Gastrocnemius medialis (tissue), 4 donors: ENCODE measurements around the gene SEMA3A. TPM values are rescaled to one million over a fixed set of nuclear protein-coding genes. Genes with fewer than 3 reads are reported as not detected.

Source experiments
- ATAC-seq, 2 donors: fragments of 150-250 bp; one replicate each; pipeline ENCODE4 v1.9.1; 2016
- DNase-seq, 2 donors: peaks; one replicate each; pipeline ENCODE4 v3.0.0-alpha.2; 2019
- H3K27ac ChIP-seq, 4 donors: fragments of 200-600 bp; sonication (generic); 1 replicate in 1 of 4; 2 replicates in 3 of 4; pipeline ENCODE4 v1.5.1; 2016 to 2018; ENCODE audit warnings: mild to moderate bottlenecking in 2 of 4, moderate library complexity in 1 of 4
- H3K27me3 ChIP-seq, 3 donors: fragments of 200-600 bp; sonication (generic) in 2 of 3; 1 replicate in 1 of 3; 2 replicates in 2 of 3; pipeline versions ENCODE4 v1.5.1 to v1.6.0; 2016 to 2019; ENCODE audit warnings: mild to moderate bottlenecking in 1 of 3, moderate library complexity in 1 of 3
- H3K36me3 ChIP-seq, 2 donors: fragments of 200-600 bp; sonication (generic) in 1 of 2; one replicate each; pipeline ENCODE4 v1.5.1; 2017 to 2018
- H3K4me1 ChIP-seq, 2 donors: fragments of 200-600 bp; sonication (generic) in 1 of 2; one replicate each; pipeline ENCODE4 v1.5.1; 2016 to 2017; ENCODE audit warnings: mild to moderate bottlenecking in 2 of 2
- H3K4me3 ChIP-seq, 4 donors: fragments of 200-600 bp; sonication (generic) in 3 of 4; 1 replicate in 1 of 4; 2 replicates in 3 of 4; pipeline ENCODE4 v1.5.1; 2016 to 2019; ENCODE audit warnings: mild to moderate bottlenecking in 2 of 4
- H3K9me3 ChIP-seq, 3 donors: fragments of 200-600 bp; sonication (generic) in 2 of 3; 1 replicate in 1 of 3; 2 replicates in 2 of 3; pipeline ENCODE4 v1.5.1; 2016 to 2019
- CTCF ChIP-seq, 5 experiments: fragments of 450-650 bp in 3 of 5; fragments of 200-600 bp in 2 of 5; sonication (generic) in 2 of 5; IDR thresholded peaks in 4 of 5; conservative IDR thresholded peaks in 1 of 5; 1 replicate in 4 of 5; 2 replicates in 1 of 5; pipeline ENCODE4 v1.5.1; 2016 to 2019; ENCODE audit warnings: antibody characterized with exemption in 5 of 5, mild to moderate bottlenecking in 3 of 5, moderate library complexity in 3 of 5
- POLR2A ChIP-seq, 2 donors: fragments of 450-650 bp; IDR thresholded peaks; one replicate each; pipeline ENCODE4 v1.6.1; 2017; ENCODE audit warnings: antibody characterized with exemption in 2 of 2, mild to moderate bottlenecking in 2 of 2, moderate library complexity in 2 of 2
- in situ Hi-C, 4 donors: fragments of 200-750 bp; cut with MboI; loops; one replicate each; pipeline versions ENCODE4 v1.15.0 to v1.8.0; 2017; ENCODE audit warnings: low sequenced_read_pairs in 4 of 4
- intact Hi-C: fragments of 100-400 bp; cut with DNase I; formaldehyde crosslinking; loops from one replicate; pipeline ENCODE4 v1.15.1; 2023; ENCODE audit warnings: low total_unique reads
- total RNA-seq, 4 donors: library from RNA; depleted of rRNA; stranded (reverse); fragments of >200 nt; gene quantifications; one replicate each; pipeline versions ENCODE4 v1.1.0 to v1.2.3, GENCODE V29; 2016

The SEMA3A gene
- total RNA-seq, 4 donors from 2014 or later: 0.07 to 0.29 (median 0.13) TPM

GRCh38 chr7:84060760-84061261 is 133.8 kb downstream of the SEMA3A start:
- in situ Hi-C loops: no loop called here
- ATAC-seq (no peak), DNase-seq (no peak)
- Histone ChIP-seq H3K36me3 (no peaks in the 10 kb centered on the region), H3K27ac (no peak overlapping the region), H3K4me3 (no peak overlapping the region), H3K27me3 (no peaks in the 10 kb centered on the region), H3K4me1 (no peaks in the 10 kb centered on the region), H3K9me3 (no peaks in the 10 kb centered on the region)
- TF ChIP-seq CTCF (IDR thresholded peaks at IDR 0.05 in 4 of 5, conservative IDR thresholded peaks at IDR 0.05 in 1 of 5): no peak
- TF ChIP-seq POLR2A (IDR thresholded peaks at IDR 0.05): no peak
- intact Hi-C loops: no loop called here

- in situ Hi-C loops (no loop called here), intact Hi-C loops (no loop called here)
- H3K4me3 ChIP-seq: no peak overlapping the region
- H3K27ac ChIP-seq: no peak overlapping the region
- no peaks in the 10 kb centered on the region for H3K4me1 ChIP-seq
- no peak for DNase-seq
- H3K27me3 ChIP-seq: no peaks in the 10 kb centered on the region
- no peak for ATAC-seq
- TF ChIP-seq POLR2A (IDR thresholded peaks at IDR 0.05) (no peak), CTCF (IDR thresholded peaks at IDR 0.05 in 4 of 5, conservative IDR thresholded peaks at IDR 0.05 in 1 of 5) (no peak)
- no peaks in the 10 kb centered on the region for H3K9me3 ChIP-seq
- H3K36me3 ChIP-seq: no peaks in the 10 kb centered on the region
These were observed 134.6 kb downstream of the SEMA3A start for GRCh38 chr7:84060000-84060399.

GRCh38 chr7:84058311-84059076 is 136.1 kb downstream of the SEMA3A start:
- Histone ChIP-seq H3K36me3 (no peaks in the 10 kb centered on the region), H3K9me3 (no peaks in the 10 kb centered on the region), H3K4me1 (no peaks in the 10 kb centered on the region), H3K27me3 (no peaks in the 10 kb centered on the region), H3K27ac (no peak overlapping the region), H3K4me3 (no peak overlapping the region)
- no peak for ATAC-seq
- in situ Hi-C loops: no loop called here
- no peak for TF ChIP-seq CTCF (IDR thresholded peaks at IDR 0.05 in 4 of 5, conservative IDR thresholded peaks at IDR 0.05 in 1 of 5)
- no peak for TF ChIP-seq POLR2A (IDR thresholded peaks at IDR 0.05)
- no peak for DNase-seq
- intact Hi-C loops: no loop called here

GRCh38 chr7:84057576-84057975 is 137.0 kb downstream of the SEMA3A start:
- no peak for DNase-seq
- Histone ChIP-seq H3K27ac (no peak overlapping the region), H3K4me3 (no peak overlapping the region), H3K9me3 (no peaks in the 10 kb centered on the region), H3K4me1 (no peaks in the 10 kb centered on the region), H3K36me3 (no peaks in the 10 kb centered on the region), H3K27me3 (no peaks in the 10 kb centered on the region)
- in situ Hi-C loops: no loop called here
- ATAC-seq: no peak
- intact Hi-C loops: no loop called here
- no peak for TF ChIP-seq CTCF (IDR thresholded peaks at IDR 0.05 in 4 of 5, conservative IDR thresholded peaks at IDR 0.05 in 1 of 5)
- TF ChIP-seq POLR2A (IDR thresholded peaks at IDR 0.05): no peak
